Astrocyte (in vitro differentiated cells and primary cell): ENCODE results near the gene PHOSPHO1. TPM values are rescaled to one million over a fixed set of nuclear protein-coding genes. Genes with fewer than 3 reads are reported as not detected.

ENCODE experiments used
- DNase-seq: peaks from one replicate; pipeline ENCODE4 v3.0.0-alpha.2; 2010; ENCODE audit warnings: low read depth
- FAIRE-seq: peaks from 2 replicates; lab custom pipeline; 2011; peaks lifted over from hg19 to GRCh38; lab: Jason Lieb, UNC
- H2AFZ ChIP-seq: 2 replicates; pipeline ENCODE4 v1.6.0; 2012; ENCODE audit warnings: low read depth, low read length, inconsistent platforms
- H3K27ac ChIP-seq: 2 replicates; pipeline ENCODE4 v1.5.1; 2011; ENCODE audit warnings: low read depth, low read length, inconsistent platforms
- H3K27me3 ChIP-seq: 2 replicates; pipeline ENCODE4 v1.6.0; 2011; ENCODE audit warnings: low read length, inconsistent platforms; ENCODE audit not compliant: insufficient read depth
- H3K36me3 ChIP-seq: 2 replicates; pipeline ENCODE4 v1.5.1; 2011; ENCODE audit warnings: low read length, inconsistent platforms; ENCODE audit not compliant: insufficient read depth
- H3K4me1 ChIP-seq: 2 replicates; pipeline ENCODE4 v1.5.1; 2011; ENCODE audit warnings: low read length, inconsistent platforms; ENCODE audit not compliant: insufficient read depth
- H3K4me2 ChIP-seq: 2 replicates; pipeline ENCODE4 v1.6.0; 2012; ENCODE audit warnings: low read length, inconsistent platforms
- H3K4me3 ChIP-seq: 2 replicates; pipeline ENCODE4 v1.5.1; 2011; ENCODE audit warnings: low read depth, mild to moderate bottlenecking, low read length, inconsistent platforms; ENCODE audit not compliant: insufficient read depth
- H3K79me2 ChIP-seq: 2 replicates; pipeline ENCODE4 v1.6.0; 2012; ENCODE audit warnings: mild to moderate bottlenecking, low read length, inconsistent platforms; ENCODE audit not compliant: insufficient read depth
- H3K9ac ChIP-seq: 2 replicates; pipeline ENCODE4 v1.6.0; 2012; ENCODE audit warnings: mild to moderate bottlenecking, low read length, inconsistent platforms
- H3K9me3 ChIP-seq: 2 replicates; pipeline ENCODE4 v1.5.1; 2012; ENCODE audit warnings: low read depth, mild to moderate bottlenecking, low read length, inconsistent platforms; ENCODE audit not compliant: insufficient read depth
- H4K20me1 ChIP-seq: 2 replicates; pipeline ENCODE4 v1.6.0; 2012; ENCODE audit warnings: low read length, inconsistent platforms; ENCODE audit not compliant: insufficient read depth
- H3K27ac Mint-ChIP-seq: one replicate; pipeline ENCODE4 v1.8.0; 2021; ENCODE audit warnings: mild to moderate bottlenecking, mixed read lengths; ENCODE audit not compliant: unreplicated experiment
- H3K27me3 Mint-ChIP-seq: one replicate; pipeline ENCODE4 v1.8.0; 2021; ENCODE audit warnings: low read depth, mixed read lengths; ENCODE audit not compliant: unreplicated experiment
- H3K36me3 Mint-ChIP-seq: one replicate; pipeline ENCODE4 v1.8.0; 2021; ENCODE audit warnings: low read depth, mixed read lengths; ENCODE audit not compliant: unreplicated experiment
- H3K4me1 Mint-ChIP-seq: one replicate; pipeline ENCODE4 v1.8.0; 2021; ENCODE audit warnings: low read depth, mixed read lengths; ENCODE audit not compliant: unreplicated experiment
- H3K4me3 Mint-ChIP-seq: one replicate; pipeline ENCODE4 v1.8.0; 2021; ENCODE audit warnings: mild to moderate bottlenecking, moderate library complexity, mixed read lengths; ENCODE audit not compliant: unreplicated experiment
- H3K9me3 Mint-ChIP-seq: one replicate; pipeline ENCODE4 v1.8.0; 2021; ENCODE audit warnings: mild to moderate bottlenecking, mixed read lengths; ENCODE audit not compliant: unreplicated experiment
- CTCF ChIP-seq: IDR thresholded peaks from 2 replicates; pipeline ENCODE4 v1.5.1; 2011; ENCODE audit warnings: low read depth, mild to moderate bottlenecking, inconsistent platforms, low read length, moderate library complexity; ENCODE audit not compliant: insufficient read depth
- EZH2 ChIP-seq: IDR thresholded peaks from 2 replicates; pipeline ENCODE4 v1.6.1; 2012; ENCODE audit warnings: mild to moderate bottlenecking, low read length, inconsistent platforms; ENCODE audit not compliant: insufficient read depth
- total RNA-seq: library from RNA; stranded (reverse); gene quantifications from 2 replicates; pipeline ENCODE4 v1.2.1, GENCODE V29; 2021

Gene PHOSPHO1
- total RNA-seq, 1 donor from 2014 or later, result 0.95 TPM

DNA sequence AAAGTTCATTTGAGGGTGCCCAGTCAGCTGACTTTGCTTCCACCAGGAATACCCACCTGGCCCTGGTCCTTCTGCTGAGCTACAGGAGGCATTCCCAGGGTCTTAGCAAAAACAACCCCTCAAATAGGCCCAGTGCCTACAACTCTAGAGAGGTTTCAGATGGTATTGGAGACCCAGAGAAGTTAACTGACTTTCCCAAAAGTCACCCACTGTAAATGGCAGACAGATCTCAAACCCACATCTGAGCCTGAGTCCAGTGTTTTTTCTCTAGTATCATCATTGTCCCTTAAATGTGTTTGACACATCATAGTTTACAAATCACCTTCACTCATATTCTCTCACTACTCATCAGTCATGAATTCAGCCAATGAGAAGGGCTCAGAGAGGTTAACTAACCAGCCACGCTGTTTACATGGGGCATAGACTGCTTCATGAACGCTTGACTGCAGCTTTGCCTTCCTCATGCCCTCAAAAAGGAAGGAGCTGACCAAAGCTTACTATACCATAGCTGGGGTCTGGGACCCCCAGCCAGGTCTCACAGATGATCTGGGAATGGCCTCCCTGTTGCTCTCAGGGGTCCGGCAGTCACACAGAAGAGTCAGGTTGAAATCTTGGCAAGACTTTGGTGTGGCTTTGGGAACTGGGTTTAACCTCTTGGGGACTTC is 3.7 kb downstream of the PHOSPHO1 start:
- no peak for DNase-seq
- Mint-ChIP-seq H3K4me3 (no peak overlapping the region), H3K36me3 (peaks cover 5% of the 10 kb centered on the region), H3K27me3 (peaks cover 68% of the 10 kb centered on the region), H3K9me3 (no peaks in the 10 kb centered on the region), H3K4me1 (peaks cover 10% of the 10 kb centered on the region), H3K27ac (no peak overlapping the region)
- no peak overlapping the region for H3K9ac ChIP-seq
- no peaks in the 10 kb centered on the region for H3K9me3 ChIP-seq
- H3K27me3 ChIP-seq, result peaks cover 45% of the 10 kb centered on the region
- H3K4me1 ChIP-seq, result peaks cover 9% of the 10 kb centered on the region
- no peak overlapping the region for H3K4me2 ChIP-seq
- H4K20me1 ChIP-seq, result peaks cover 12% of the 10 kb centered on the region
- H3K36me3 ChIP-seq, result no peaks in the 10 kb centered on the region
- H3K4me3 ChIP-seq, result no peak overlapping the region
- TF ChIP-seq EZH2, result no peak
- TF ChIP-seq CTCF, result no peak
- H3K27ac ChIP-seq, result no peak overlapping the region
- no peak overlapping the region for H2AFZ ChIP-seq
- no peak for FAIRE-seq
- no peaks in the 10 kb centered on the region for H3K79me2 ChIP-seq

GRCh38 chr17:49225554-49226236 is 4.9 kb downstream of the PHOSPHO1 start:
- Histone ChIP-seq H3K79me2 (no peaks in the 10 kb centered on the region), H3K36me3 (no peaks in the 10 kb centered on the region), H3K4me3 (no peak overlapping the region), H3K4me2 (no peak overlapping the region), H3K27me3 (peaks cover 48% of the 10 kb centered on the region), H3K9me3 (no peaks in the 10 kb centered on the region), H2AFZ (no peak overlapping the region), H3K9ac (no peak overlapping the region), H3K4me1 (peaks cover 6% of the 10 kb centered on the region), H4K20me1 (peaks cover 12% of the 10 kb centered on the region), H3K27ac (no peak overlapping the region)
- Mint-ChIP-seq H3K36me3 (peaks cover 5% of the 10 kb centered on the region), H3K27me3 (peaks cover 64% of the 10 kb centered on the region), H3K27ac (no peak overlapping the region), H3K4me3 (no peak overlapping the region), H3K4me1 (peaks cover 10% of the 10 kb centered on the region), H3K9me3 (no peaks in the 10 kb centered on the region)
- no peak for TF ChIP-seq EZH2
- no peak for TF ChIP-seq CTCF
- no peak for DNase-seq
- FAIRE-seq, result no peak

DNA sequence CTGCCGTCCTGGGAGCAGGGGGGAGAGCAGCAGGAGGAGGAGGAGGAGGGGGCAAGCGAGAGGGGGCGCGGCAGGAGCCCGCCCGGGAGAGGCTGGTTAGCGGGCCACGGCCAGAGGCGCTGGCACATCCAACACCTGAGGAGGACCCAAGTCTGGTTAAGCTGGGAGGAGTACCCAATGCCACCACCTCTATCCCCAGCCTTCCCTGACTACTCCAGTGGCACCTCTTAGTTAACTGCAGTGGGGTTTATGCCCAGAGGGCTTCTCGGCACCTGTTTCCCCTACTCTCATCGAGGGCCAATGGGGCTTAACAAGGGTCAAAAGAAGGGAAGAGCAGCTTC is 5.6 kb downstream of the PHOSPHO1 start:
- no peak overlapping the region for H3K9ac ChIP-seq
- no peaks in the 10 kb centered on the region for H3K9me3 ChIP-seq
- Mint-ChIP-seq H3K36me3 (peaks cover 5% of the 10 kb centered on the region), H3K27ac (no peak overlapping the region), H3K9me3 (no peaks in the 10 kb centered on the region), H3K4me1 (peaks cover 10% of the 10 kb centered on the region), H3K27me3 (peaks cover 67% of the 10 kb centered on the region), H3K4me3 (no peak overlapping the region)
- no peak for TF ChIP-seq EZH2
- no peak for TF ChIP-seq CTCF
- peaks cover 12% of the 10 kb centered on the region for H4K20me1 ChIP-seq
- peak overlapping the region; percentile 72 for H3K4me2 ChIP-seq
- no peaks in the 10 kb centered on the region for H3K36me3 ChIP-seq
- DNase-seq (no peak), FAIRE-seq (no peak)
- no peaks in the 10 kb centered on the region for H3K79me2 ChIP-seq
- H3K27me3 ChIP-seq, result peaks cover 48% of the 10 kb centered on the region
- no peak overlapping the region for H3K4me3 ChIP-seq
- peak overlapping the region; percentile 66 for H2AFZ ChIP-seq
- H3K27ac ChIP-seq, result no peak overlapping the region
- peaks cover 6% of the 10 kb centered on the region for H3K4me1 ChIP-seq
